GM12878 (cell line): ENCODE results near the gene PARN. TPM values are rescaled to one million over a fixed set of nuclear protein-coding genes. Genes with fewer than 3 reads are reported as not detected.

Experiments used
- BHLHE40 ChIP-seq, 2 experiments: fragments of 450-650 bp in 1 of 2; IDR thresholded peaks; 2 replicates each; pipeline ENCODE4 v1.6.1; 2011 to 2017; ENCODE audit warnings: low read depth in 2 of 2, borderline replicate concordance in 1 of 2, improper control_type of control experiment in 1 of 2, low read length in 1 of 2, mild to moderate bottlenecking in 1 of 2
- CBX3 ChIP-seq: fragments of 200-600 bp; sonication (generic); IDR thresholded peaks from 2 replicates; pipeline ENCODE4 v1.6.1; 2016; ENCODE audit warnings: low read depth, borderline replicate concordance
- EGR1 ChIP-seq, 2 experiments: IDR thresholded peaks; 1 replicate in 1 of 2; 2 replicates in 1 of 2; pipeline ENCODE4 v1.6.1; 2011 to 2012; ENCODE audit warnings: low read depth in 2 of 2, low read length in 2 of 2, borderline replicate concordance in 1 of 2, mild to moderate bottlenecking in 1 of 2, moderate library complexity in 1 of 2
- EP300 ChIP-seq, 2 experiments: fragments of 150-350 bp in 1 of 2; IDR thresholded peaks; 2 replicates each; pipeline ENCODE4 v1.6.1; 2011 to 2012; ENCODE audit warnings: low read depth in 2 of 2, low read length in 2 of 2, borderline replicate concordance in 1 of 2, improper control_type of control experiment in 1 of 2, inconsistent platforms in 1 of 2; ENCODE audit not compliant: control insufficient read depth in 1 of 2
- FOXM1 ChIP-seq: IDR thresholded peaks from 2 replicates; pipeline ENCODE4 v1.6.1; 2012; ENCODE audit warnings: low read depth, mild to moderate bottlenecking, inconsistent platforms, low read length, moderate library complexity
- IKZF1 ChIP-seq: fragments of 450-650 bp; conservative IDR thresholded peaks from 2 replicates; pipeline ENCODE4 v1.6.1; 2017; ENCODE audit warnings: antibody characterized with exemption, mild to moderate bottlenecking
- JUNB ChIP-seq: IDR thresholded peaks from 2 replicates; pipeline ENCODE4 v1.6.1; 2016; ENCODE audit warnings: antibody characterized with exemption, mild to moderate bottlenecking
- MTA2 ChIP-seq: fragments of 450-650 bp; IDR thresholded peaks from 2 replicates; pipeline ENCODE4 v1.6.1; 2016; ENCODE audit warnings: low read depth, mild to moderate bottlenecking, moderate library complexity
- MXI1 ChIP-seq: fragments of 150-350 bp; IDR thresholded peaks from 2 replicates; pipeline ENCODE4 v1.6.1; 2011; ENCODE audit warnings: low read depth, mild to moderate bottlenecking, inconsistent platforms, low read length, improper control_type of control experiment
- MYC ChIP-seq: IDR thresholded peaks from 2 replicates; pipeline ENCODE4 v1.6.1; 2011; ENCODE audit warnings: mild to moderate bottlenecking, low read length, moderate library complexity, inconsistent platforms; ENCODE audit not compliant: insufficient read depth, insufficient replicate concordance, insufficient read length, severe bottlenecking
- NBN ChIP-seq: fragments of 450-650 bp; IDR thresholded peaks from 2 replicates; pipeline ENCODE4 v1.6.1; 2016
- RAD51 ChIP-seq: fragments of 450-650 bp; IDR thresholded peaks from 2 replicates; pipeline ENCODE4 v1.6.1; 2016; ENCODE audit warnings: moderate library complexity, mild to moderate bottlenecking, inconsistent platforms
- RELA ChIP-seq: fragments of 450-650 bp; IDR thresholded peaks from 2 replicates; pipeline ENCODE4 v1.8.0; 2014; ENCODE audit warnings: borderline replicate concordance; ENCODE audit not compliant: partially characterized antibody
- RUNX3 ChIP-seq: IDR thresholded peaks from 2 replicates; pipeline ENCODE4 v1.6.1; 2012; ENCODE audit warnings: low read length, inconsistent platforms
- SIN3A ChIP-seq: IDR thresholded peaks from 2 replicates; pipeline ENCODE4 v1.6.1; 2012; ENCODE audit warnings: low read depth, low read length, improper control_type of control experiment
- SRF ChIP-seq, 2 experiments: IDR thresholded peaks; 2 replicates each; pipeline ENCODE4 v1.6.1; 2011; ENCODE audit warnings: low read depth in 2 of 2, low read length in 2 of 2, mild to moderate bottlenecking in 1 of 2, moderate library complexity in 1 of 2
- SUZ12 ChIP-seq: fragments of 200-600 bp; sonication (generic); IDR thresholded peaks from one replicate; pipeline ENCODE4 v1.6.1; 2018; ENCODE audit warnings: antibody characterized with exemption, mild to moderate bottlenecking; ENCODE audit not compliant: unreplicated experiment
- TAF1 ChIP-seq: IDR thresholded peaks from 2 replicates; pipeline ENCODE4 v1.6.1; 2011; ENCODE audit warnings: mild to moderate bottlenecking, low read depth, low read length, borderline replicate concordance
- TCF3 ChIP-seq: IDR thresholded peaks from 2 replicates; pipeline ENCODE4 v1.6.1; 2012; ENCODE audit warnings: low read depth, mild to moderate bottlenecking, low read length, borderline replicate concordance; ENCODE audit not compliant: insufficient read depth
- WRNIP1 ChIP-seq: IDR thresholded peaks from 2 replicates; pipeline ENCODE4 v1.6.1; 2011; ENCODE audit warnings: low read depth, low read length, improper control_type of control experiment, borderline replicate concordance
- polyA plus RNA-seq, 11 experiments: library from polyadenylated mRNA; depleted of rRNA in 4 of 11; unstranded in 6 of 11; stranded (reverse) in 5 of 11; fragments of >200 nt; fragmentation: Nextera tagmentation in 4 of 11; fragmentation: Illumina TruSeq in 1 of 11; extraction: Ambion mirVana in 4 of 11; extraction: Trizol in 1 of 11; gene quantifications; 1 replicate in 1 of 11; 2 replicates in 10 of 11; pipeline versions ENCODE4 v1.2.1 to v1.2.3, GENCODE V29; 2011 to 2016; ENCODE audit warnings: inconsistent platforms in 2 of 11, missing spikeins in 2 of 11, low read depth in 1 of 11
- total RNA-seq, 4 experiments: library from RNA; depleted of rRNA in 3 of 4; stranded (reverse); fragments of >200 nt in 3 of 4; fragmentation: Illumina TruSeq in 1 of 4; extraction: Trizol in 1 of 4; gene quantifications; 2 replicates each; pipeline versions ENCODE4 v1.2.1 to v1.2.3, GENCODE V29; 2013 to 2021
- TF ChIP-seq, protein P1 (sequence below): fragments of 450-650 bp; IDR thresholded peaks from 2 replicates; pipeline ENCODE4 v1.6.1; 2017; ENCODE audit warnings: low read depth, mild to moderate bottlenecking, moderate library complexity
- TF ChIP-seq, protein P2 (sequence below): fragments of 450-650 bp; formaldehyde crosslinking; IDR thresholded peaks from 2 replicates; pipeline ENCODE4 v1.5.0; 2022; ENCODE audit warnings: mild to moderate bottlenecking, missing genetic modification characterization
- TF ChIP-seq, protein P3 (sequence below), 3 experiments: IDR thresholded peaks in 2 of 3; conservative IDR thresholded peaks in 1 of 3; 2 replicates each; pipeline ENCODE4 v1.5.1; 2011; ENCODE audit warnings: low read depth in 3 of 3, low read length in 3 of 3, mild to moderate bottlenecking in 3 of 3, control low read depth in 2 of 3, moderate library complexity in 2 of 3, inconsistent platforms in 1 of 3, mixed read lengths in 1 of 3; ENCODE audit not compliant: control insufficient read depth in 2 of 3, insufficient read depth in 1 of 3; ENCODE audit errors: extremely low read depth in 1 of 3

The PARN gene
- total and polyA plus RNA-seq, 10 of the 15 experiments (the other 5 are each of a cell fraction or from before 2014, with no cell fraction given) = 15.6 to 77.3 (median 47.7) TPM

DNA sequence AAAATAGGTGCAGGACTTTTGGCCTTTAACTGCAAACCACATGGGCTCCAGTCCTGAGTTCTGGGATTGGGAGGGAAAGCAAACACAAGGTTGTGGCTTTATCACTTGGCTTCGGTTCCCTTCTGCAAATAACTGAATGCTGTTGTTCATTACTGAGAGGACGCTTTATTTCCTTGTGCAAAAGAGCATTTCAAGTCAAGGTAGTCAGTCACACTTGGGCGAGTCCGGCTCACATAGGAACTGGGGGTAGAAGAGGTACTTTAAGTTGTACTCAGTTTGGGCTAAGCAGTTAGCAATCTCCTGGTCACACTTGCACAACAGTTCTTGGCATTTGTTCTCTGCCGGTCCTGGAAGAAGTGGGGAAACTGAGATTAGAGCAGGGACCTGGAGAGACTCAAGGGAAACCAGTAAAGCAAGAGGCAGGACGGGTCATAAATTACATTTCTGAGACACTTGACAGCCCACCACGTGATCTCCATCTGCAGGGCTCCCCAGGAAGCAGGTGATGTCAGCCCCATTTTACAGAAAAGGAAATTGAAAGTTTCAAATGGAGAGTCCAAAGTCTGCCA, 42.4 kb upstream of the PARN start (continued):
- no peak for TF ChIP-seq EGR1 (IDR thresholded peaks at IDR 0.05; ENCODE audit: borderline replicate concordance in 1 of 2, low read depth in 2 of 2, low read length in 2 of 2)
- no peak for TF ChIP-seq TCF3
- TF ChIP-seq EP300 (IDR thresholded peaks at IDR 0.05; ENCODE audit: borderline replicate concordance in 1 of 2, control insufficient read depth in 1 of 2, low read depth in 2 of 2, low read length in 2 of 2) = peak in 1 of 2 experiments; percentile 23; a peak in 1 of 4 replicates
- TF ChIP-seq, protein P1, sequence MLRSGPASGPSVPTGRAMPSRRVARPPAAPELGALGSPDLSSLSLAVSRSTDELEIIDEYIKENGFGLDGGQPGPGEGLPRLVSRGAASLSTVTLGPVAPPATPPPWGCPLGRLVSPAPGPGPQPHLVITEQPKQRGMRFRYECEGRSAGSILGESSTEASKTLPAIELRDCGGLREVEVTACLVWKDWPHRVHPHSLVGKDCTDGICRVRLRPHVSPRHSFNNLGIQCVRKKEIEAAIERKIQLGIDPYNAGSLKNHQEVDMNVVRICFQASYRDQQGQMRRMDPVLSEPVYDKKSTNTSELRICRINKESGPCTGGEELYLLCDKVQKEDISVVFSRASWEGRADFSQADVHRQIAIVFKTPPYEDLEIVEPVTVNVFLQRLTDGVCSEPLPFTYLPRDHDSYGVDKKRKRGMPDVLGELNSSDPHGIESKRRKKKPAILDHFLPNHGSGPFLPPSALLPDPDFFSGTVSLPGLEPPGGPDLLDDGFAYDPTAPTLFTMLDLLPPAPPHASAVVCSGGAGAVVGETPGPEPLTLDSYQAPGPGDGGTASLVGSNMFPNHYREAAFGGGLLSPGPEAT = peak; percentile 55; the same call in 1 of the 2 replicates
- TF ChIP-seq RELA = no peak
- peak; percentile 29; the same call in 1 of the 2 replicates for TF ChIP-seq JUNB
- TF ChIP-seq RUNX3 = peak; percentile 38; the same call in 1 of the 2 replicates
- peak; percentile 66 to 81 for TF ChIP-seq BHLHE40 (IDR thresholded peaks at IDR 0.05; ENCODE audit: borderline replicate concordance in 1 of 2, low read depth in 2 of 2, low read length in 1 of 2)
- TF ChIP-seq SIN3A = 0 out of 2 replicates have a peak, but pooled peaks have one; percentile 66
- no peak for TF ChIP-seq TAF1
- no peak for TF ChIP-seq CBX3
- no peak for TF ChIP-seq SRF (IDR thresholded peaks at IDR 0.05; ENCODE audit: low read depth in 2 of 2, low read length in 2 of 2)
- no peak for TF ChIP-seq SUZ12
- peak; percentile 56; the same call in 1 of the 2 replicates for TF ChIP-seq NBN
- peak; percentile 73; the same call in 1 of the 2 replicates for TF ChIP-seq MXI1
- TF ChIP-seq, protein P2, sequence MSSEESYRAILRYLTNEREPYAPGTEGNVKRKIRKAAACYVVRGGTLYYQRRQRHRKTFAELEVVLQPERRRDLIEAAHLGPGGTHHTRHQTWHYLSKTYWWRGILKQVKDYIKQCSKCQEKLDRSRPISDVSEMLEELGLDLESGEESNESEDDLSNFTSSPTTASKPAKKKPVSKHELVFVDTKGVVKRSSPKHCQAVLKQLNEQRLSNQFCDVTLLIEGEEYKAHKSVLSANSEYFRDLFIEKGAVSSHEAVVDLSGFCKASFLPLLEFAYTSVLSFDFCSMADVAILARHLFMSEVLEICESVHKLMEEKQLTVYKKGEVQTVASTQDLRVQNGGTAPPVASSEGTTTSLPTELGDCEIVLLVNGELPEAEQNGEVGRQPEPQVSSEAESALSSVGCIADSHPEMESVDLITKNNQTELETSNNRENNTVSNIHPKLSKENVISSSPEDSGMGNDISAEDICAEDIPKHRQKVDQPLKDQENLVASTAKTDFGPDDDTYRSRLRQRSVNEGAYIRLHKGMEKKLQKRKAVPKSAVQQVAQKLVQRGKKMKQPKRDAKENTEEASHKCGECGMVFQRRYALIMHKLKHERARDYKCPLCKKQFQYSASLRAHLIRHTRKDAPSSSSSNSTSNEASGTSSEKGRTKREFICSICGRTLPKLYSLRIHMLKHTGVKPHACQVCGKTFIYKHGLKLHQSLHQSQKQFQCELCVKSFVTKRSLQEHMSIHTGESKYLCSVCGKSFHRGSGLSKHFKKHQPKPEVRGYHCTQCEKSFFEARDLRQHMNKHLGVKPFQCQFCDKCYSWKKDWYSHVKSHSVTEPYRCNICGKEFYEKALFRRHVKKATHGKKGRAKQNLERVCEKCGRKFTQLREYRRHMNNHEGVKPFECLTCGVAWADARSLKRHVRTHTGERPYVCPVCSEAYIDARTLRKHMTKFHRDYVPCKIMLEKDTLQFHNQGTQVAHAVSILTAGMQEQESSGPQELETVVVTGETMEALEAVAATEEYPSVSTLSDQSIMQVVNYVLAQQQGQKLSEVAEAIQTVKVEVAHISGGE = no peak
- TF ChIP-seq, protein P3, sequence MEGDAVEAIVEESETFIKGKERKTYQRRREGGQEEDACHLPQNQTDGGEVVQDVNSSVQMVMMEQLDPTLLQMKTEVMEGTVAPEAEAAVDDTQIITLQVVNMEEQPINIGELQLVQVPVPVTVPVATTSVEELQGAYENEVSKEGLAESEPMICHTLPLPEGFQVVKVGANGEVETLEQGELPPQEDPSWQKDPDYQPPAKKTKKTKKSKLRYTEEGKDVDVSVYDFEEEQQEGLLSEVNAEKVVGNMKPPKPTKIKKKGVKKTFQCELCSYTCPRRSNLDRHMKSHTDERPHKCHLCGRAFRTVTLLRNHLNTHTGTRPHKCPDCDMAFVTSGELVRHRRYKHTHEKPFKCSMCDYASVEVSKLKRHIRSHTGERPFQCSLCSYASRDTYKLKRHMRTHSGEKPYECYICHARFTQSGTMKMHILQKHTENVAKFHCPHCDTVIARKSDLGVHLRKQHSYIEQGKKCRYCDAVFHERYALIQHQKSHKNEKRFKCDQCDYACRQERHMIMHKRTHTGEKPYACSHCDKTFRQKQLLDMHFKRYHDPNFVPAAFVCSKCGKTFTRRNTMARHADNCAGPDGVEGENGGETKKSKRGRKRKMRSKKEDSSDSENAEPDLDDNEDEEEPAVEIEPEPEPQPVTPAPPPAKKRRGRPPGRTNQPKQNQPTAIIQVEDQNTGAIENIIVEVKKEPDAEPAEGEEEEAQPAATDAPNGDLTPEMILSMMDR (IDR thresholded peaks at IDR 0.05 in 2 of 3, conservative IDR thresholded peaks at IDR 0.05 in 1 of 3; ENCODE audit: control insufficient read depth in 2 of 3, extremely low read depth in 1 of 3, insufficient read depth in 1 of 3, low read depth in 3 of 3, low read length in 3 of 3) = no peak
- TF ChIP-seq RAD51 = peak; percentile 97
- peak; percentile 39; the same call in 1 of the 2 replicates for TF ChIP-seq IKZF1
- TF ChIP-seq MTA2 = peak; percentile 32
- no peak for TF ChIP-seq MYC
- TF ChIP-seq FOXM1 = no peak
- TF ChIP-seq WRNIP1 = no peak
